B cell (primary cell): ENCODE results near the gene PLEKHB1. TPM values are rescaled to one million over a fixed set of nuclear protein-coding genes. Genes with fewer than 3 reads are reported as not detected.

Source experiments
- ATAC-seq: fragments of 200-7000 bp; cut with Tn5 transposase; one replicate; pipeline ENCODE4 v1.10.0; 2021; ENCODE audit warnings: low read depth, mild to moderate bottlenecking, moderate number of reproducible peaks, moderate library complexity
- CTCF ChIA-PET: fragments of 350-600 bp; sonication (Branson Sonifier 250); formaldehyde crosslinking; loops from one replicate; lab custom pipeline; 2021; ENCODE audit warnings: antibody characterized with exemption, inconsistent platforms; lab: Charles Lee
- POLR2A ChIA-PET: fragments of 350-600 bp; sonication (Branson Sonifier 250); formaldehyde crosslinking; loops from one replicate; lab custom pipeline; 2021; ENCODE audit warnings: antibody characterized with exemption; lab: Charles Lee
- DNase-seq: peaks from one replicate; pipeline ENCODE4 v3.0.0; 2013
- H2AFZ ChIP-seq: 2 replicates; pipeline ENCODE4 v1.6.1; 2012; ENCODE audit warnings: mild to moderate bottlenecking, low read depth, low read length; ENCODE audit not compliant: insufficient read depth, poor library complexity, severe bottlenecking
- H3K27ac ChIP-seq, 2 donors: 1 replicate in 1 of 2; 2 replicates in 1 of 2; pipeline ENCODE4 v1.5.1; 2012 to 2013; ENCODE audit warnings: low read length in 2 of 2, mild to moderate bottlenecking in 2 of 2, moderate library complexity in 1 of 2
- H3K27me3 ChIP-seq, 4 experiments: fragments of 200-600 bp in 1 of 4; sonication (generic) in 1 of 4; replicated peaks in 1 of 4; 1 replicate in 2 of 4; 2 replicates in 2 of 4; pipeline versions ENCODE4 v1.6.1 to v1.7.0; 2013 to 2016; ENCODE audit warnings: low read length in 3 of 4, mild to moderate bottlenecking in 2 of 4, mixed read lengths in 1 of 4, moderate library complexity in 1 of 4; ENCODE audit not compliant: insufficient read depth in 4 of 4, control insufficient read depth in 3 of 4; ENCODE audit errors: control extremely low read depth in 1 of 4
- H3K36me3 ChIP-seq, 2 experiments: replicated peaks in 1 of 2; 1 replicate in 1 of 2; 2 replicates in 1 of 2; pipeline versions ENCODE4 v1.6.1 to v1.7.1; 2013; ENCODE audit warnings: low read length in 1 of 2; ENCODE audit not compliant: insufficient read depth in 2 of 2, control insufficient read depth in 1 of 2; ENCODE audit errors: control extremely low read depth in 1 of 2, extremely low read depth in 1 of 2
- H3K4me1 ChIP-seq, 2 donors: fragments of 200-600 bp in 1 of 2; sonication (generic) in 1 of 2; 1 replicate in 1 of 2; 2 replicates in 1 of 2; pipeline versions ENCODE4 v1.5.1 to v1.6.1; 2013 to 2017; ENCODE audit warnings: low read length in 2 of 2; ENCODE audit not compliant: control insufficient read depth in 2 of 2, insufficient read depth in 2 of 2
- H3K4me2 ChIP-seq: replicated peaks from 2 replicates; pipeline ENCODE3; 2012; ENCODE audit warnings: mild to moderate bottlenecking, low read depth, low read length; ENCODE audit not compliant: poor library complexity, severe bottlenecking
- H3K4me3 ChIP-seq, 5 experiments: fragments of 200-600 bp in 1 of 5; sonication (generic) in 1 of 5; 1 replicate in 3 of 5; 2 replicates in 2 of 5; pipeline versions ENCODE4 v1.5.1 to v1.7.0; 2011 to 2016; ENCODE audit warnings: low read length in 4 of 5, mild to moderate bottlenecking in 4 of 5, low read depth in 2 of 5, control low read depth in 1 of 5, moderate library complexity in 1 of 5; ENCODE audit not compliant: insufficient read depth in 1 of 5; ENCODE audit errors: control extremely low read depth in 1 of 5, extremely low read depth in 1 of 5
- H3K79me2 ChIP-seq: fragments of 200-600 bp; sonication (generic); one replicate; pipeline ENCODE4 v1.6.0; 2016; ENCODE audit warnings: low read length; ENCODE audit not compliant: control insufficient read depth, insufficient read depth
- H3K9ac ChIP-seq: fragments of 200-600 bp; sonication (generic); 2 replicates; pipeline ENCODE4 v1.6.1; 2017; ENCODE audit warnings: mild to moderate bottlenecking, low read length, moderate library complexity
- H3K9me3 ChIP-seq, 3 donors: one replicate each; pipeline versions ENCODE4 v1.6.1 to v1.7.1; 2013; ENCODE audit warnings: low read length in 2 of 3; ENCODE audit not compliant: control insufficient read depth in 2 of 3, insufficient read depth in 1 of 3; ENCODE audit errors: control extremely low read depth in 1 of 3
- H4K20me1 ChIP-seq: 2 replicates; pipeline ENCODE4 v1.6.0; 2012; ENCODE audit warnings: mild to moderate bottlenecking, low read length; ENCODE audit not compliant: insufficient read depth, control insufficient read depth, poor library complexity, severe bottlenecking
- H3K27ac Mint-ChIP-seq: one replicate; pipeline ENCODE4 v1.8.0; 2021; ENCODE audit warnings: mixed read lengths
- H3K27me3 Mint-ChIP-seq: one replicate; pipeline ENCODE4 v1.8.0; 2021; ENCODE audit warnings: mixed read lengths
- H3K4me1 Mint-ChIP-seq: one replicate; pipeline ENCODE4 v1.8.0; 2021; ENCODE audit warnings: mixed read lengths
- H3K4me3 Mint-ChIP-seq: one replicate; pipeline ENCODE4 v1.8.0; 2021; ENCODE audit warnings: mixed read lengths
- H3K9me3 Mint-ChIP-seq: one replicate; pipeline ENCODE4 v1.8.0; 2022; ENCODE audit warnings: mixed read lengths; ENCODE audit not compliant: insufficient read depth
- CTCF ChIP-seq: fragments of 200-600 bp; IDR thresholded peaks from one replicate; pipeline ENCODE4 v1.8.0; 2022; ENCODE audit warnings: antibody characterized with exemption, mild to moderate bottlenecking
- EZH2 ChIP-seq: IDR thresholded peaks from 2 replicates; pipeline ENCODE4 v1.6.1; 2012; ENCODE audit warnings: borderline replicate concordance, low read depth, mild to moderate bottlenecking, moderate library complexity, low read length; ENCODE audit not compliant: insufficient read depth, poor library complexity, severe bottlenecking
- WGBS: methylation state at CpG from one replicate; pipeline ENCODE4 v1.1.5; 2013; ENCODE audit warnings: missing lambda C conversion rate; ENCODE audit not compliant: insufficient coverage; 5-methylcytosine and 5-hydroxymethylcytosine counted together
- intact Hi-C: fragments of 100-400 bp; cut with micrococcal nuclease; formaldehyde crosslinking; loops from one replicate; pipeline ENCODE4 v1.10.0; 2022
- polyA plus RNA-seq: library from polyadenylated mRNA; depleted of rRNA; stranded (reverse); fragments of >200 nt; gene quantifications from 2 replicates; pipeline ENCODE4 v1.2.3, GENCODE V29; 2012
- total RNA-seq, 2 donors: library from RNA; stranded (reverse); fragments of 120-200 nt in 1 of 2; gene quantifications; 1 replicate in 1 of 2; 2 replicates in 1 of 2; pipeline versions ENCODE4 v1.2.3 to v1.2.4, GENCODE V29; 2013 to 2022

Gene PLEKHB1
- total and polyA plus RNA-seq, 2 donors (not counting 1 experiment from before 2014, with no cell fraction given) = 13.8 to 16.7 TPM

GRCh38 chr11:73651661-73652045 lies 5.3 kb downstream of the PLEKHB1 start:
- Mint-ChIP-seq H3K4me3 (no peak overlapping the region), H3K4me1 (peaks cover 21% of the 10 kb centered on the region), H3K27me3 (no peaks in the 10 kb centered on the region), H3K27ac (no peak overlapping the region), H3K9me3 (no peaks in the 10 kb centered on the region)
- H3K36me3 ChIP-seq = no peaks in the 10 kb centered on the region
- H4K20me1 ChIP-seq = no peaks in the 10 kb centered on the region
- ChIA-PET CTCF (interaction anchor here (1.3 kb wide), 1 partner anchor 9 kb away, joined by 3 read pairs; no protein-coding TSS in a partner anchor), POLR2A (no interaction called here)
- WGBS = 97% methylated on average over 9 of the region's 9 CpGs
- no peak overlapping the region for H3K4me2 ChIP-seq
- no peak overlapping the region for H3K4me3 ChIP-seq
- no peaks in the 10 kb centered on the region for H3K27me3 ChIP-seq
- no peak overlapping the region for H3K9ac ChIP-seq
- no peaks in the 10 kb centered on the region for H3K9me3 ChIP-seq
- no peak overlapping the region for H2AFZ ChIP-seq
- intact Hi-C loops = no loop called here
- H3K79me2 ChIP-seq = no peaks in the 10 kb centered on the region
- TF ChIP-seq CTCF (no peak), EZH2 (no peak)
- DNase-seq = no peak
- ATAC-seq = no peak
- no peak overlapping the region for H3K27ac ChIP-seq
- peaks cover 11 to 20% of the 10 kb centered on the region in 2 donors for H3K4me1 ChIP-seq

GRCh38 chr11:73652046-73652730 lies 5.8 kb downstream of the PLEKHB1 start:
- Histone ChIP-seq H3K79me2 (no peaks in the 10 kb centered on the region), H3K4me3 (no peak overlapping the region), H4K20me1 (no peaks in the 10 kb centered on the region), H2AFZ (no peak overlapping the region), H3K36me3 (no peaks in the 10 kb centered on the region), H3K9me3 (no peaks in the 10 kb centered on the region), H3K9ac (no peak overlapping the region), H3K27me3 (no peaks in the 10 kb centered on the region), H3K4me1 (peaks cover 7 to 16% of the 10 kb centered on the region in 2 donors), H3K4me2 (no peak overlapping the region), H3K27ac (no peak overlapping the region)
- WGBS = 73% methylated on average over 5 of the region's 8 CpGs
- ChIA-PET CTCF (interaction anchor here (1.3 kb wide), 1 partner anchor 8 kb away, joined by 3 read pairs; no protein-coding TSS in a partner anchor), POLR2A (no interaction called here)
- TF ChIP-seq CTCF = no peak
- TF ChIP-seq EZH2 = no peak
- Mint-ChIP-seq H3K9me3 (no peaks in the 10 kb centered on the region), H3K4me3 (no peak overlapping the region), H3K27me3 (no peaks in the 10 kb centered on the region), H3K27ac (no peak overlapping the region), H3K4me1 (peaks cover 16% of the 10 kb centered on the region)
- ATAC-seq = no peak
- DNase-seq = no peak
- intact Hi-C loops = no loop called here
